HG02840 (cell line): Measurements from ENCODE around the gene GIPC2.
"Not testable (repeated sequence)": the region's sequence is repeated elsewhere in the genome, so short reads cannot be mapped to it uniquely, and the experiment has no call there.

Source experiments
- ATAC-seq: cut with Tn5 transposase; IDR thresholded peaks from one replicate; pipeline ENCODE4 v1.9.1; 2021; ENCODE audit warnings: mild to moderate bottlenecking, moderate library complexity, moderate number of reproducible peaks; ENCODE audit not compliant: unreplicated experiment, low FRiP score

The GIPC2 gene

GRCh38 chr1:78091886-78092285 is 46.1 kb downstream of the GIPC2 start:
- ATAC-seq, result no peak

DNA sequence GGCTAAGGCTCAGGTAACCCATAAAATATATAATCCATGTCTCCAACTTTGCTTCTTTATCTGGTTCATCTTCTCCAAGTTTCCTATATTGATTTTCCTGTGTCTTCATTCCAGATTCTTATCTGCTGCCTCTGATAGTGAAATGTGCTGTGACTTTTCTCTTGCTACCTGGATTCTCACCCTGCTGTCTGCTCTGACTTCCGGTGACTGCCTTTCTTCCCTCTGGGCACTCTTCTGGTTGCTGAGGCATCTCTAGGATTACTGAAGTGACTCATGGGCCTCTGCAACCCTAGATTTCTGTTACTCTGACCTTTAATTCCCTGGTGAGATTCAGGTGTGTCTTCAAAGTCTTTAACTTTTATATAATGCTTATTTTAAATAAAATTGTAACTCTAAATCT is 46.9 kb downstream of the GIPC2 start:
- no peak for ATAC-seq

- no peak for ATAC-seq
These were observed 47.8 kb downstream of the GIPC2 start for GRCh38 chr1:78093560-78093959.

- ATAC-seq, result no peak
These were observed 48.9 kb downstream of the GIPC2 start for GRCh38 chr1:78094639-78095038.

- no peak for ATAC-seq
These were observed 49.8 kb downstream of the GIPC2 start for GRCh38 chr1:78095593-78095992.

GRCh38 chr1:78096017-78096416 is 50.3 kb downstream of the GIPC2 start:
- no peak for ATAC-seq

GRCh38 chr1:78096976-78097375 is 51.2 kb downstream of the GIPC2 start:
- ATAC-seq, result no peak

GRCh38 chr1:78101051-78101450 is 55.3 kb downstream of the GIPC2 start:
- ATAC-seq, result no peak

DNA sequence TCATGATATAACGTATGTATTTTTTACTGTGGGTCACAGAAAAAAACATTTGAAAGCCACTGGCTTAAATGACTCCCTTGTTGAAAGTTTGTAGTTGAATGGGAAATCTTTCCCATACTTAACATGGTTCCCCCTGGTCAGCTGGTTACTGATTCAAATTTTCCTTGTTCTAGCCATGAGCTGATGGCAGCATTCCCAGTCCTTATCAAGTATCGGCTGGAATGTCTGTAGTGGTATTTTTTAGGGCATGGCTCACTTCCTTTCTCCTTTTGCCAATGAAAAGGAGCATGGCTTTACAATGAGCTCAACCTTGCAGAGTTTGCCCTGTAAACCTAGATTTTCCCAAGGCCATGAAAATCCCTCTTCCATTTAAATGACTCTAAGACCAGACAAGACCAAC is 55.7 kb downstream of the GIPC2 start:
- ATAC-seq, result no peak

GRCh38 chr1:78102082-78102481 is 56.3 kb downstream of the GIPC2 start:
- no peak for ATAC-seq

DNA sequence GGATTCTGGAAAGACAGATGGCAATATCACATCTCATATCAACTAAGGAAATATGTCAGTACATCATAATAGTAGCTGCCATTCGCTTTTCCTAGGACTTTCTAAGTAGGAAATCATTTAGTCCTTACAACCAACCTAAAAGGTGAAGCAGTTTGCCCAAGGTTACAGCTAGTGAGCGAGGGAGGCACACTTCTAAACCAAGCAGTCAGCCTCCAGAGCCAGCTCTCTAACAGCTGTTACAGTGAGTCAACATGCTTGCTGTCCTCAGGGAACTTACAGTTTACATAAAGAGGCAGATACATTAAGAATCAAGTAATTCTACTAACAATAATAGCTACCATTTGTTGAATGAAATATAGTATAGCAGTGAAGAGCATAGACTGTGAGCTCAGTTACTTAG is 57.1 kb downstream of the GIPC2 start:
- ATAC-seq, result no peak

- ATAC-seq, result no peak
These were observed 58.6 kb downstream of the GIPC2 start for GRCh38 chr1:78104322-78104721.

DNA sequence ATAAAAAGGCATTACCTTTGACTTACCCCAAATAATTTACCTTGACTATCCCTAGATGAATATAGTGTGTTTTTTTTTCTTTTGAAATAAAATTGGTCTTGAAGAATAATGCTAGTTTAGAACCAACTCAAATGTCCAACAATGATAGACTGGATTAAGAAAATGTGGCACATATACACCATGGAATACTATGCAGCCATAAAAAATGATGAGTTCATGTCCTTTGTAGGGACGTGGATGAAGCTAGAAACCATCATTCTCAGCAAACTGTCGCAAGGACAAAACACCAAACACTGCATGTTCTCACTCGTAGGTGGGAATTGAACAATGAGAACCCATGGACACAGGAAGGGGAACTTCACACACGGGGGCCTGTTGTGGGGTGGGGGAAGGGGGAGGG is 63.9 kb downstream of the GIPC2 start:
- not testable (repeated sequence) for ATAC-seq

- ATAC-seq, result no peak
These were observed 67.6 kb downstream of the GIPC2 start for GRCh38 chr1:78113156-78113916.

DNA sequence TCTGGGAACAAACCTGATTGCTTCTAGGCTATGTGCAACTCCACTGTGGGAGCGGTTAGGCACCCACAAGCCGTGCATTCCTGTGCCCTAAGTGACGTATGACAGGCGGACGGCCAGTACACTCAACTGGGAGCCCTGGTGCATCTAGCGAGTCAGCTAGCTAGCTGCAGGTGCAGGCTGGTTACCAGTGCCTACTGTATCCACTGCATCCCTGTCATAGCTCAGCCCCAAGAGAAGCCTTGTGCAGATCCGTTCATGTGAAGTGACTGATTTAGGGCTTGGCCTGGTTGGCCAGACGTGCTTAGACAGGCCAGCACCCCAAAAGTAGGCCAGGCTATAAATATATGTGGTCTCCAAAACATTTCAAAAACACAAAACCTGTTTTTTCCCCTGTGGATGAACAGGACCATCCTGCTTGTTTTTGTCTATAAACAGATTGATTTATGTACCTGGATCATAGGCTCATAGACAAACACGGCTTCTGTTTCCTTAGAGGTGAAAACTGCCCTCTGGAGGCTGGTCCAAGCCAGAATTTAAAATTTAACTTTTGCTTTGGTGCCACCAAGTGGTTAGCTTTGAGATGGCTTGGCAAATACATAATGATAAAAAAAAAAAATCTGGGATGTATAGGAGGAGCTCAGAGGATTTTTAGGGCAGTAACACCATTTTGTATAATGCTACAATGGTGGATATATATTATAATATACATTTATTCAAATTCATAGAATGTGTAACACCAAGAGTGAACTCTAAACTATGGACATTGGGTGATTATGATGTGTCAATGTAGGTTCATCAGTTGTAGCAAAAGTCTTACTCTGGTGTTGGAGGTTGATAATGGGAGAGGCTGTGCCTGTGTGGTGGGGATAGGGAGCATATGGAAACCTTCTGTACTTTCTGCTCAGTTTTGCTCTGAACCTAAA is 68.5 kb downstream of the GIPC2 start:
- ATAC-seq, result peak; percentile 80

- not testable (repeated sequence) for ATAC-seq
These were observed 74.7 kb downstream of the GIPC2 start for GRCh38 chr1:78120485-78120884.

DNA sequence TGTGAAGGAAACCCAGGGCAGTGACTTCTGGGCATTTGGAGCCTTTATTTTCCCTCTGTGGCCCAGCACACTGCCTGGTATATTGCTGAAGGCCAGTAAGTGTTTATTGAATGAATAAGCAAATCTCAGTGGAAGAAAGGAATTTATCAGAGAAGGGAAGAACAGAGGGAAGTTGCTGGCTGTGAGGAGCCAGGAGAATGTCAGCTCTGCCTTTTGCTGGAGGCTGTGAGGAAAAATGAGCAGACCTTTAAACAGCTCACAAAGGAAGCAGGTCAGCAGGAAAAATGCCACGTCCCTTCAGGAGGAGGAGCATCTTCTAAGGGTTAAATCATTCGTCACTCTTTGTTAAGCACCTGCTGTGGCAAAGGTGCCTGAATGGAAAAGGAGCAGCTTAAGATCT is 75.9 kb downstream of the GIPC2 start:
- ATAC-seq, result no peak

DNA sequence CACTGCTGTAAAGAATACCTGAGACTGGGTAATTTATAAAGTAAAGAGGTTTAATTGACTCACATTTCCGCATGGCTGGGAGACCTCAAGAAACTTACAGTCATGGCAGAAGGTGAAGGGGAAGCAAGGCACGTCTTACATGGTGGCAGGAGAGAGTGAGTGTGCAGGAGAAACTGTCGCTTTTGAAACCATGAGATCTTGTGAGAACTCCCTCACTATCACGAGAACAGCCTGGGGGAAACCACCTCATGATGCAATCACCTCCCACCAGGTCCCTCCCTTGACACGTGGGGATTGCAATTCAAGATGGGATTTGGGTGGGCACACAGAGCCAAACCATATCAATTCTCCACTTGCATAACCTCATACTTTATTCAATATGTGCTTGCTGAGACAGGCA is 76.6 kb downstream of the GIPC2 start:
- ATAC-seq, result no peak

DNA sequence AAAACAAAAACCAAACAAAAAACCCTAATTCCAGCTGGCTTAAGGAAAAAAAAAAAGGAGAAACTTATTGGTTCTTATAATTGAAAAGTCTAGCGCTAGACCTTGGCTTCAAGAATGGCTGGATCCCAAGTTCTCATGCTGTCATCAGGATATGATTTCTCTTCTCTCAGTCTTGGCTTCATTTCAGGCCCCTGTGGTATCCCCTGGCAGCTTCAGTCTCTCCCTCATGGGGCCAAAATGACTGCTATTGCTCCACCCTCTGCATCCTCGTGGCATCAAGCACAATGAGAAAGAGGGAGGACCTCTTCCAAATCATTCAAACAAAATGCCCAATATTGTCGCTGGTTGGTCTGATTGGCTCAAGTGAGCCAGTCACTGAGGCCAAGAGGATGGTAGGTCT is 80.7 kb downstream of the GIPC2 start:
- no peak for ATAC-seq

DNA sequence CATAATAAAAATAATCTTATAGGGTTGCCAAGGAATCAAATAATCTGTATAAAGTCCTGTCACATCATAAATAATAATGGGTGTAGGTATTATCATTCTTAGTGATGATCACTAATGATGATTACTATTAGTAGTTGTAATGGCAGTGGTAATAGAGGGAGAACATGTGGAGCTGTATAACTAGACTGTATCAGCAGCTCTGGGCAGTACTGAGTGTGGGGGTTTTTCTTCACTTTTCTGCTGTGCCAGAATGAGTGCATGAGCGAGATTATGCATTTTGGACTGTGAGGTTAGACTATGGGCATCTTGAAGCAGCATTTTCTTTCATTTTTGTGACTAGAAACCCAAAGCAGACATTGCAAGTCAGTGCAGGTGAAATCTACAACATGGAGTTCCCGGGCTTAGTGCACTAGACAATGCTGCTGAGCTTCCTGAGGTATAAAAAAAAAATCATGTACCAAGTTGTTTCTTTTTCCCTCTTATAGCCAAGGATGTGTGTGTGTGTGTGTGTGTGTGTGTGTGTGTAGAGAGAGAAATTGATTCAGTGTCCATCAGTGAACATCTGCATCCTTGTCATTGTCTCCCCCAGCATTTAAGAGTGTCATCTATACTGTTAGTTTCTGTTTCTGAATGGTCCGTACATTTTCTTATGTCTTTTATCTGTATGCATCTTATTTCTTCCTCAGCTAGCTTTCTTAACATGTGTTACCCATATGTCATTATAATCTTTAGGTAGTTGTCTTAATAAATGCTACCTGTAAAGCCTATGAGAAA is 86.6 kb downstream of the GIPC2 start:
- no peak for ATAC-seq

- ATAC-seq, result no peak
These were observed 87.2 kb downstream of the GIPC2 start for GRCh38 chr1:78132948-78133322.
